Right cardiac atrium (tissue), 5 donors: ENCODE results near the gene ZNF474. TPM values are rescaled to one million over a fixed set of nuclear protein-coding genes. Genes with fewer than 3 reads are reported as not detected.

Experiments
- ATAC-seq, 2 donors: fragments of 200-7000 bp; cut with Tn5 transposase; one replicate each; pipeline versions ENCODE4 v1.8.0 to v1.9.1; 2020; ENCODE audit warnings: moderate library complexity in 2 of 2, mild to moderate bottlenecking in 1 of 2
- DNase-seq, 3 donors: peaks; one replicate each; pipeline ENCODE4 v3.0.0-alpha.2; 2020
- H3K27ac ChIP-seq: one replicate; pipeline ENCODE4 v1.5.1; 2013; ENCODE audit warnings: mild to moderate bottlenecking, low read length, control low read depth, moderate library complexity
- H3K27me3 ChIP-seq: one replicate; pipeline ENCODE4 v1.6.1; 2013; ENCODE audit not compliant: control insufficient read depth, insufficient read depth
- H3K4me1 ChIP-seq: one replicate; pipeline ENCODE4 v1.6.1; 2013; ENCODE audit warnings: low read length; ENCODE audit not compliant: control insufficient read depth, insufficient read depth
- H3K4me3 ChIP-seq: one replicate; pipeline ENCODE4 v1.5.1; 2013; ENCODE audit warnings: low read length, control low read depth
- H3K9me3 ChIP-seq: one replicate; pipeline ENCODE4 v1.6.1; 2013; ENCODE audit warnings: low read length; ENCODE audit not compliant: control insufficient read depth
- WGBS: extraction: QIAGEN DNeasy Blood & Tissue Kit; methylation state at CpG from one replicate; pipeline ENCODE4 v1.1.7; 2013; 5-methylcytosine and 5-hydroxymethylcytosine counted together
- intact Hi-C, 4 donors: fragments of 100-400 bp; cut with DNase I; formaldehyde crosslinking; loops; one replicate each; pipeline versions ENCODE4 v1.11.0 to v1.14.0; 2022 to 2023
- polyA plus RNA-seq: library from polyadenylated mRNA; stranded (reverse); fragments of 200-250 nt; gene quantifications from one replicate; pipeline ENCODE4 v1.2.3, GENCODE V29; 2013
- total RNA-seq, 4 donors: library from RNA; stranded (reverse); fragmentation: NEBNext Ultra II Directional; extraction: Animal tissue kit (Norgen Biotek cat#: 25700); gene quantifications; one replicate each; pipeline ENCODE4 v1.2.1, GENCODE V29; 2021
- donor health status: healthy with polysubstance abuse.
- donor health status: DM: no; HTN: yes; CAD: no.
- donor health status: DM: no; HTN: no; CAD: no.
- donor health status: DM: no; HTN: yes; CAD: no; lungs with severe emphysema.
- donor health status: DM: yes; HTN: yes; CAD: no.

ZNF474 gene
- total and polyA plus RNA-seq, 5 donors: 0.25 to 0.32 TPM; not detected in 3

GRCh38 chr5:122201365-122201764, 72.0 kb downstream of the ZNF474 start:
- intact Hi-C loops: no loop called here
- Histone ChIP-seq H3K4me3 (no peak overlapping the region), H3K9me3 (no peaks in the 10 kb centered on the region), H3K27me3 (no peaks in the 10 kb centered on the region), H3K4me1 (no peaks in the 10 kb centered on the region), H3K27ac (no peak overlapping the region)
- WGBS: 84% methylated on average over 3 of the region's 3 CpGs
- ATAC-seq (no peak), DNase-seq (no peak)

GRCh38 chr5:122202952-122203351, 73.6 kb downstream of the ZNF474 start:
- Histone ChIP-seq H3K4me3 (no peak overlapping the region), H3K4me1 (no peaks in the 10 kb centered on the region), H3K27ac (no peak overlapping the region), H3K9me3 (no peaks in the 10 kb centered on the region), H3K27me3 (no peaks in the 10 kb centered on the region)
- ATAC-seq (no peak), DNase-seq (no peak)
- intact Hi-C loops: no loop called here

Other genes with a start within 250 kb of the ZNF474 start
- 10 to 100 TPM in 1 of 4 donors, 1 to 10 TPM in 3; 7.6 to 10.1 (median 8.1) TPM for gene SRFBP1, start 167.6 kb upstream of the ZNF474 start, total RNA-seq
- gene SRFBP1, start 167.6 kb upstream of the ZNF474 start, polyA plus RNA-seq: 3.5 TPM
- 10 to 100 TPM in 3 of 4 donors, 1 to 10 TPM in 1; 9.5 to 28.4 (median 19.7) TPM for gene LOX, start 51.3 kb upstream of the ZNF474 start, total RNA-seq
- gene LOX, start 51.3 kb upstream of the ZNF474 start, polyA plus RNA-seq: 8.4 TPM
- gene SNCAIP, start 182.7 kb downstream of the ZNF474 start, total RNA-seq: 1 to 10 TPM; 1.6 to 3.9 (median 2.4) TPM
- 1.2 TPM for gene SNCAIP, start 182.7 kb downstream of the ZNF474 start, polyA plus RNA-seq